Measurements from ENCODE around the gene RPL23.

RPL23 gene

GRCh38 chr17:38798614-38799500 lies 54.7 kb downstream of the RPL23 start:
- peak; percentile 66 for DNase-seq (ENCODE audit: low read depth, low spot score)

Data from astrocyte of the hippocampus (primary cell).